Right cardiac atrium (tissue), 5 donors: ENCODE data around the gene MIB2. TPM values are rescaled to one million over a fixed set of nuclear protein-coding genes. Genes with fewer than 3 reads are reported as not detected.

ENCODE experiments used
- polyA plus RNA-seq: library from polyadenylated mRNA; stranded (reverse); fragments of 200-250 nt; gene quantifications from one replicate; pipeline ENCODE4 v1.2.3, GENCODE V29; 2013
- total RNA-seq, 4 donors: library from RNA; stranded (reverse); fragmentation: NEBNext Ultra II Directional; extraction: Animal tissue kit (Norgen Biotek cat#: 25700); gene quantifications; one replicate each; pipeline ENCODE4 v1.2.1, GENCODE V29; 2021
- donor health status: healthy with polysubstance abuse.
- donor health status: DM: no; HTN: yes; CAD: no.
- donor health status: DM: no; HTN: no; CAD: no.
- donor health status: DM: no; HTN: yes; CAD: no; lungs with severe emphysema.
- donor health status: DM: yes; HTN: yes; CAD: no.

MIB2 gene
- total and polyA plus RNA-seq, 5 donors, result 49.5 to 77.8 (median 57.8) TPM

Other genes starting within 250 kb of the MIB2 start
- 100 to 1,000 TPM; 175 to 210 (median 188) TPM for gene AURKAIP1, start 240.3 kb upstream of the MIB2 start, total RNA-seq
- 331 TPM for gene AURKAIP1, start 240.3 kb upstream of the MIB2 start, polyA plus RNA-seq
- gene CCNL2, start 216.2 kb upstream of the MIB2 start, total RNA-seq, result 10 to 100 TPM; 61.2 to 83.1 (median 67.2) TPM
- gene CCNL2, start 216.2 kb upstream of the MIB2 start, polyA plus RNA-seq, result 81.7 TPM
- gene MRPL20, start 208.2 kb upstream of the MIB2 start, total RNA-seq, result 100 to 1,000 TPM; 121 to 144 (median 132) TPM
- 190 TPM for gene MRPL20, start 208.2 kb upstream of the MIB2 start, polyA plus RNA-seq
- 1 to 10 TPM; 1.6 to 3.6 (median 2.9) TPM for gene ANKRD65, start 194.2 kb upstream of the MIB2 start, total RNA-seq
- 4.5 TPM for gene ANKRD65, start 194.2 kb upstream of the MIB2 start, polyA plus RNA-seq
- 10 to 100 TPM; 25.0 to 38.6 (median 25.6) TPM for gene VWA1, start 179.8 kb upstream of the MIB2 start, total RNA-seq
- gene VWA1, start 179.8 kb upstream of the MIB2 start, polyA plus RNA-seq, result 17.3 TPM
- gene ATAD3C, start 165.8 kb upstream of the MIB2 start, total RNA-seq, result 1 to 10 TPM; 1.3 to 3.4 (median 2.2) TPM
- gene ATAD3C, start 165.8 kb upstream of the MIB2 start, polyA plus RNA-seq, result 0.52 TPM
- 10 to 100 TPM in 1 of 4 donors, 1 to 10 TPM in 3; 5.6 to 11.4 (median 8.8) TPM for gene ATAD3B, start 143.7 kb upstream of the MIB2 start, total RNA-seq
- gene ATAD3B, start 143.7 kb upstream of the MIB2 start, polyA plus RNA-seq, result 8.3 TPM
- gene ATAD3A, start 103.3 kb upstream of the MIB2 start, total RNA-seq, result 10 to 100 TPM; 13.6 to 20.1 (median 15.7) TPM
- 16.7 TPM for gene ATAD3A, start 103.3 kb upstream of the MIB2 start, polyA plus RNA-seq
- gene TMEM240, start 74.9 kb upstream of the MIB2 start, total RNA-seq, result 1 to 10 TPM; 7.3 to 9.3 (median 7.9) TPM
- gene TMEM240, start 74.9 kb upstream of the MIB2 start, polyA plus RNA-seq, result 10.4 TPM
- 100 to 1,000 TPM; 112 to 115 (median 113) TPM for gene SSU72, start 40.6 kb upstream of the MIB2 start, total RNA-seq
- gene SSU72, start 40.6 kb upstream of the MIB2 start, polyA plus RNA-seq, result 130 TPM
- gene FNDC10, start 15.4 kb upstream of the MIB2 start, total RNA-seq, result under 1 TPM; 0.47 to 0.97 (median 0.80) TPM
- 0.68 TPM for gene FNDC10, start 15.4 kb upstream of the MIB2 start, polyA plus RNA-seq
- gene MMP23B, start 16.7 kb downstream of the MIB2 start, total RNA-seq, result 10 to 100 TPM; 18.7 to 22.4 (median 19.9) TPM
- gene MMP23B, start 16.7 kb downstream of the MIB2 start, polyA plus RNA-seq, result 15.8 TPM
- gene CDK11B, start 43.5 kb downstream of the MIB2 start, total RNA-seq, result 10 to 100 TPM; 18.8 to 20.6 (median 19.7) TPM
- 27.0 TPM for gene CDK11B, start 43.5 kb downstream of the MIB2 start, polyA plus RNA-seq
- 10 to 100 TPM; 16.9 to 29.5 (median 26.2) TPM for gene SLC35E2B, start 77.3 kb downstream of the MIB2 start, total RNA-seq
- 14.3 TPM for gene SLC35E2B, start 77.3 kb downstream of the MIB2 start, polyA plus RNA-seq
- 10 to 100 TPM; 16.9 to 25.4 (median 21.8) TPM for gene CDK11A, start 108.9 kb downstream of the MIB2 start, total RNA-seq
- gene CDK11A, start 108.9 kb downstream of the MIB2 start, polyA plus RNA-seq, result 21.6 TPM
- gene NADK, start 163.0 kb downstream of the MIB2 start, total RNA-seq, result 10 to 100 TPM; 31.8 to 42.8 (median 38.2) TPM
- gene NADK, start 163.0 kb downstream of the MIB2 start, polyA plus RNA-seq, result 25.5 TPM